ENCODE measurements around the gene MROH7.

MROH7 gene

GRCh38 chr1:54606096-54606989, 35.2 kb upstream of the MROH7 start:
- Mint-ChIP-seq H3K27ac (no peak overlapping the region), H3K4me1 (peaks cover 7% of the 10 kb centered on the region)
- no peak for ATAC-seq (ENCODE audit: low read depth)

GRCh38 chr1:54606990-54607325, 34.6 kb upstream of the MROH7 start:
- peaks cover 6% of the 10 kb centered on the region for H3K27me3 Mint-ChIP-seq
- no peaks in the 10 kb centered on the region for H3K9me3 Mint-ChIP-seq
- peaks cover 7% of the 10 kb centered on the region for H3K4me1 Mint-ChIP-seq
- ATAC-seq (ENCODE audit: low read depth) (no peak), DNase-seq (ENCODE audit: low spot score in 2 of 2) (no peak)
- H3K4me3 Mint-ChIP-seq = no peak overlapping the region
- no peak overlapping the region for H3K27ac Mint-ChIP-seq
- H3K36me3 Mint-ChIP-seq = no peaks in the 10 kb centered on the region

More at GRCh38 chr1:54606096-54606989, 35.2 kb upstream of the MROH7 start:
- no peak overlapping the region for H3K4me3 Mint-ChIP-seq
- H3K9me3 Mint-ChIP-seq = no peaks in the 10 kb centered on the region
- peaks cover 4% of the 10 kb centered on the region for H3K27me3 Mint-ChIP-seq
- DNase-seq (ENCODE audit: low spot score in 2 of 2) = no peak
- no peaks in the 10 kb centered on the region for H3K36me3 Mint-ChIP-seq

- ATAC-seq (ENCODE audit: low read depth) (no peak), DNase-seq (ENCODE audit: low spot score in 2 of 2) (no peak)
- Mint-ChIP-seq H3K4me1 (peaks cover 7% of the 10 kb centered on the region), H3K36me3 (no peaks in the 10 kb centered on the region), H3K9me3 (no peaks in the 10 kb centered on the region), H3K27me3 (peaks cover 6% of the 10 kb centered on the region), H3K4me3 (no peak overlapping the region), H3K27ac (no peak overlapping the region)
Observed at GRCh38 chr1:54607821-54608565, 33.6 kb upstream of the MROH7 start.

GRCh38 chr1:54608566-54609230, 32.9 kb upstream of the MROH7 start:
- H3K27ac Mint-ChIP-seq = no peak overlapping the region
- H3K4me3 Mint-ChIP-seq = no peak overlapping the region
- ATAC-seq (ENCODE audit: low read depth) (no peak), DNase-seq (ENCODE audit: low spot score in 2 of 2) (no peak)
- H3K9me3 Mint-ChIP-seq = no peaks in the 10 kb centered on the region
- peaks cover 7% of the 10 kb centered on the region for H3K4me1 Mint-ChIP-seq
- H3K36me3 Mint-ChIP-seq = no peaks in the 10 kb centered on the region
- peaks cover 6% of the 10 kb centered on the region for H3K27me3 Mint-ChIP-seq

GRCh38 chr1:54609301-54609921, 32.2 kb upstream of the MROH7 start:
- Mint-ChIP-seq H3K27me3 (peaks cover 8% of the 10 kb centered on the region), H3K4me1 (peaks cover 7% of the 10 kb centered on the region), H3K9me3 (no peaks in the 10 kb centered on the region), H3K27ac (no peak overlapping the region), H3K4me3 (no peak overlapping the region), H3K36me3 (no peaks in the 10 kb centered on the region)
- no peak for DNase-seq (ENCODE audit: low spot score in 2 of 2)
- no peak for ATAC-seq (ENCODE audit: low read depth)

GRCh38 chr1:54610048-54610447, 31.5 kb upstream of the MROH7 start:
- peaks cover 10% of the 10 kb centered on the region for H3K27me3 Mint-ChIP-seq
- no peaks in the 10 kb centered on the region for H3K36me3 Mint-ChIP-seq
- no peak for ATAC-seq (ENCODE audit: low read depth)
- H3K27ac Mint-ChIP-seq = no peak overlapping the region
- H3K4me1 Mint-ChIP-seq = peaks cover under 1% of the 10 kb centered on the region
- no peaks in the 10 kb centered on the region for H3K9me3 Mint-ChIP-seq
- no peak for DNase-seq (ENCODE audit: low spot score in 2 of 2)
- no peak overlapping the region for H3K4me3 Mint-ChIP-seq

GRCh38 chr1:54610601-54611580, 30.7 kb upstream of the MROH7 start:
- ATAC-seq (ENCODE audit: low read depth) (no peak), DNase-seq (ENCODE audit: low spot score in 2 of 2) (no peak)
- Mint-ChIP-seq H3K27ac (no peak overlapping the region), H3K27me3 (peaks cover 13% of the 10 kb centered on the region), H3K9me3 (no peaks in the 10 kb centered on the region), H3K36me3 (no peaks in the 10 kb centered on the region), H3K4me3 (no peak overlapping the region), H3K4me1 (no peaks in the 10 kb centered on the region)

GRCh38 chr1:54611621-54612020, 30.0 kb upstream of the MROH7 start:
- ATAC-seq (ENCODE audit: low read depth) (no peak), DNase-seq (ENCODE audit: low spot score in 2 of 2) (no peak)
- H3K27ac Mint-ChIP-seq = no peak overlapping the region
- H3K27me3 Mint-ChIP-seq = peaks cover 13% of the 10 kb centered on the region
- H3K36me3 Mint-ChIP-seq = no peaks in the 10 kb centered on the region
- H3K9me3 Mint-ChIP-seq = no peaks in the 10 kb centered on the region
- H3K4me1 Mint-ChIP-seq = no peaks in the 10 kb centered on the region
- H3K4me3 Mint-ChIP-seq = no peak overlapping the region

- no peaks in the 10 kb centered on the region for H3K9me3 Mint-ChIP-seq
- H3K27ac Mint-ChIP-seq = no peak overlapping the region
- no peak for ATAC-seq (ENCODE audit: low read depth)
- H3K4me3 Mint-ChIP-seq = no peak overlapping the region
- H3K36me3 Mint-ChIP-seq = no peaks in the 10 kb centered on the region
- peaks cover 13% of the 10 kb centered on the region for H3K27me3 Mint-ChIP-seq
- DNase-seq (ENCODE audit: low spot score in 2 of 2) = no peak
- no peaks in the 10 kb centered on the region for H3K4me1 Mint-ChIP-seq
Observed at GRCh38 chr1:54614024-54614423, 27.6 kb upstream of the MROH7 start.

- no peaks in the 10 kb centered on the region for H3K9me3 Mint-ChIP-seq
- no peak overlapping the region for H3K27ac Mint-ChIP-seq
- DNase-seq (ENCODE audit: low spot score in 2 of 2) (no peak), ATAC-seq (ENCODE audit: low read depth) (no peak)
- H3K4me3 Mint-ChIP-seq = no peak overlapping the region
- peaks cover 12% of the 10 kb centered on the region for H3K27me3 Mint-ChIP-seq
- H3K4me1 Mint-ChIP-seq = no peaks in the 10 kb centered on the region
- H3K36me3 Mint-ChIP-seq = no peaks in the 10 kb centered on the region
Observed at GRCh38 chr1:54614563-54614962, 27.0 kb upstream of the MROH7 start.

GRCh38 chr1:54615531-54616279, 25.9 kb upstream of the MROH7 start:
- Mint-ChIP-seq H3K9me3 (no peaks in the 10 kb centered on the region), H3K27me3 (peaks cover 15% of the 10 kb centered on the region), H3K4me3 (no peak overlapping the region), H3K4me1 (no peaks in the 10 kb centered on the region), H3K36me3 (no peaks in the 10 kb centered on the region), H3K27ac (no peak overlapping the region)
- ATAC-seq (ENCODE audit: low read depth) = no peak
- no peak for DNase-seq (ENCODE audit: low spot score in 2 of 2)

GRCh38 chr1:54619749-54620148, 21.8 kb upstream of the MROH7 start:
- no peaks in the 10 kb centered on the region for H3K9me3 Mint-ChIP-seq
- no peaks in the 10 kb centered on the region for H3K4me1 Mint-ChIP-seq
- peaks cover 19% of the 10 kb centered on the region for H3K27me3 Mint-ChIP-seq
- no peak overlapping the region for H3K4me3 Mint-ChIP-seq
- ATAC-seq (ENCODE audit: low read depth) = no peak
- H3K36me3 Mint-ChIP-seq = no peaks in the 10 kb centered on the region
- H3K27ac Mint-ChIP-seq = no peak overlapping the region
- DNase-seq (ENCODE audit: low spot score in 2 of 2) = no peak

Data from memory B cell (primary cell).